HCT116 (cell line): ENCODE data around the gene SLC24A3.

ENCODE experiments used
- CEBPB ChIP-seq: IDR thresholded peaks from 2 replicates; pipeline ENCODE4 v1.6.1; 2012; ENCODE audit warnings: low read depth
- EGR1 ChIP-seq: IDR thresholded peaks from 2 replicates; pipeline ENCODE4 v1.6.1; 2012; ENCODE audit warnings: low read depth
- ELF1 ChIP-seq: IDR thresholded peaks from 2 replicates; pipeline ENCODE4 v1.6.1; 2012; ENCODE audit warnings: low read depth, borderline replicate concordance
- EZH2 ChIP-seq: fragments of 200-600 bp; sonication (generic); IDR thresholded peaks from 2 replicates; pipeline ENCODE4 v1.6.1; 2017; ENCODE audit warnings: antibody characterized with exemption, mixed run types
- FOSL1 ChIP-seq: IDR thresholded peaks from 2 replicates; pipeline ENCODE4 v1.6.1; 2012; ENCODE audit warnings: low read depth
- POLR2A ChIP-seq: IDR thresholded peaks from 2 replicates; pipeline ENCODE4 v1.7.0; 2011; ENCODE audit warnings: borderline replicate concordance; ENCODE audit not compliant: insufficient read depth, insufficient read length; ENCODE audit errors: extremely low read depth
- POLR2AphosphoS5 ChIP-seq: IDR thresholded peaks from 2 replicates; pipeline ENCODE4 v1.6.1; 2011; ENCODE audit warnings: mild to moderate bottlenecking, low read depth, low read length, moderate library complexity
- RAD21 ChIP-seq: IDR thresholded peaks from 2 replicates; pipeline ENCODE4 v1.6.1; 2012; ENCODE audit warnings: low read depth, mild to moderate bottlenecking
- SRF ChIP-seq: IDR thresholded peaks from 2 replicates; pipeline ENCODE4 v1.6.1; 2012; ENCODE audit warnings: low read depth
- TCF7L2 ChIP-seq: IDR thresholded peaks from 2 replicates; pipeline ENCODE4 v1.7.0; 2011; ENCODE audit warnings: borderline replicate concordance, inconsistent platforms; ENCODE audit not compliant: insufficient read depth, insufficient read length; ENCODE audit errors: extremely low read depth
- YY1 ChIP-seq: IDR thresholded peaks from 2 replicates; pipeline ENCODE4 v1.6.1; 2011; ENCODE audit warnings: low read length, low read depth, moderate library complexity, mild to moderate bottlenecking; ENCODE audit not compliant: insufficient replicate concordance; ENCODE audit errors: extremely low read depth
- TF ChIP-seq, protein P1 (sequence below), 3 experiments: fragments of 200-600 bp in 1 of 3; sonication (generic) in 1 of 3; IDR thresholded peaks in 2 of 3; conservative IDR thresholded peaks in 1 of 3; 2 replicates each; pipeline ENCODE4 v1.5.1; 2012 to 2017; ENCODE audit warnings: low read depth in 2 of 3, low read length in 2 of 3, antibody characterized with exemption in 1 of 3, borderline replicate concordance in 1 of 3, control low read depth in 1 of 3, mild to moderate bottlenecking in 1 of 3, mixed read lengths in 1 of 3, mixed run types in 1 of 3, moderate library complexity in 1 of 3; ENCODE audit not compliant: insufficient read depth in 1 of 3
- TF ChIP-seq, protein P2 (sequence below): IDR thresholded peaks from 2 replicates; pipeline ENCODE4 v1.6.1; 2012
- TF ChIP-seq, protein P3 (sequence below): IDR thresholded peaks from 2 replicates; pipeline ENCODE4 v1.6.1; 2012

DNA sequence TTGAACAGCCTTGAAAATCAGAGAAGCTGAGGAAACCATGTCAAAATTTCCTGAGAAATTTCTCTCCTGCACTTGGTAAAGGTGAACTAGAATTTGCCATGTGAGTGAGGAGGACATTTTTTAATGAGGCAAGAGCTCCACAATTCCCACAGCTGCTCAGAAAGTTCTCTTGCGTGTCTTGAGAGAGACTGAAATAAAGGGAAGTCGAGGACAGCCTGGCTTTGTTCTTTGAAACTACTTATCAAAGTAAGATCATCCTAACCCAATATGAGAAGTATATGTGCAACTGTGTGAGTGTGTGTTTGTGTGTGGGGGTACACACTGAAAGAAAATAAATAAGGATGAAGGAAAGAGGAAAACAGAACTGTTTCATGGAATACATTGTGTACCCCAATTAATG, 163.4 kb downstream of the SLC24A3 start:
- TF ChIP-seq POLR2AphosphoS5: no peak
- TF ChIP-seq, protein P1, sequence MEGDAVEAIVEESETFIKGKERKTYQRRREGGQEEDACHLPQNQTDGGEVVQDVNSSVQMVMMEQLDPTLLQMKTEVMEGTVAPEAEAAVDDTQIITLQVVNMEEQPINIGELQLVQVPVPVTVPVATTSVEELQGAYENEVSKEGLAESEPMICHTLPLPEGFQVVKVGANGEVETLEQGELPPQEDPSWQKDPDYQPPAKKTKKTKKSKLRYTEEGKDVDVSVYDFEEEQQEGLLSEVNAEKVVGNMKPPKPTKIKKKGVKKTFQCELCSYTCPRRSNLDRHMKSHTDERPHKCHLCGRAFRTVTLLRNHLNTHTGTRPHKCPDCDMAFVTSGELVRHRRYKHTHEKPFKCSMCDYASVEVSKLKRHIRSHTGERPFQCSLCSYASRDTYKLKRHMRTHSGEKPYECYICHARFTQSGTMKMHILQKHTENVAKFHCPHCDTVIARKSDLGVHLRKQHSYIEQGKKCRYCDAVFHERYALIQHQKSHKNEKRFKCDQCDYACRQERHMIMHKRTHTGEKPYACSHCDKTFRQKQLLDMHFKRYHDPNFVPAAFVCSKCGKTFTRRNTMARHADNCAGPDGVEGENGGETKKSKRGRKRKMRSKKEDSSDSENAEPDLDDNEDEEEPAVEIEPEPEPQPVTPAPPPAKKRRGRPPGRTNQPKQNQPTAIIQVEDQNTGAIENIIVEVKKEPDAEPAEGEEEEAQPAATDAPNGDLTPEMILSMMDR (IDR thresholded peaks at IDR 0.05 in 2 of 3, conservative IDR thresholded peaks at IDR 0.05 in 1 of 3; ENCODE audit: borderline replicate concordance in 1 of 3, insufficient read depth in 1 of 3, low read depth in 2 of 3, low read length in 2 of 3): no peak
- TF ChIP-seq FOSL1: no peak
- TF ChIP-seq EZH2: no peak
- TF ChIP-seq TCF7L2: no peak
- no peak for TF ChIP-seq SRF
- no peak for TF ChIP-seq POLR2A
- TF ChIP-seq, protein P2, sequence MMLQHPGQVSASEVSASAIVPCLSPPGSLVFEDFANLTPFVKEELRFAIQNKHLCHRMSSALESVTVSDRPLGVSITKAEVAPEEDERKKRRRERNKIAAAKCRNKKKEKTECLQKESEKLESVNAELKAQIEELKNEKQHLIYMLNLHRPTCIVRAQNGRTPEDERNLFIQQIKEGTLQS: no peak
- TF ChIP-seq, protein P3, sequence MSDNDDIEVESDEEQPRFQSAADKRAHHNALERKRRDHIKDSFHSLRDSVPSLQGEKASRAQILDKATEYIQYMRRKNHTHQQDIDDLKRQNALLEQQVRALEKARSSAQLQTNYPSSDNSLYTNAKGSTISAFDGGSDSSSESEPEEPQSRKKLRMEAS: no peak
- TF ChIP-seq CEBPB: no peak
- no peak for TF ChIP-seq EGR1
- TF ChIP-seq RAD21: no peak
- TF ChIP-seq ELF1: no peak
- TF ChIP-seq YY1: no peak
